Vagina (tissue), 2 donors: ENCODE measurements around the gene AEBP1. TPM values are rescaled to one million over a fixed set of nuclear protein-coding genes. Genes with fewer than 3 reads are reported as not detected.
A peak's percentile ranks its signal among the peaks of the same experiment; 100 is the strongest.

ENCODE experiments used
- DNase-seq, 2 donors: peaks; one replicate each; pipeline ENCODE4 v3.0.0-alpha.2; 2017; ENCODE audit errors: extremely low spot score in 2 of 2
- H3K27ac ChIP-seq: fragments of 200-600 bp; sonication (generic); one replicate; pipeline ENCODE4 v1.5.1; 2019
- H3K27me3 ChIP-seq: fragments of 200-600 bp; sonication (generic); one replicate; pipeline ENCODE4 v1.5.1; 2019
- H3K36me3 ChIP-seq, 2 donors: fragments of 200-600 bp; sonication (generic); one replicate each; pipeline ENCODE4 v1.5.1; 2017 to 2019
- H3K4me1 ChIP-seq: fragments of 200-600 bp; sonication (generic); one replicate; pipeline ENCODE4 v1.5.1; 2019
- H3K4me3 ChIP-seq, 2 donors: fragments of 200-600 bp; sonication (generic); 1 replicate in 1 of 2; 2 replicates in 1 of 2; pipeline ENCODE4 v1.5.1; 2016 to 2019
- H3K9me3 ChIP-seq: fragments of 200-600 bp; sonication (generic); one replicate; pipeline ENCODE4 v1.5.1; 2019
- CTCF ChIP-seq, 3 experiments: fragments of 450-650 bp in 2 of 3; fragments of 200-600 bp in 1 of 3; sonication (generic) in 1 of 3; IDR thresholded peaks; one replicate each; pipeline ENCODE4 v1.5.1; 2017 to 2019; ENCODE audit warnings: antibody characterized with exemption in 3 of 3, mild to moderate bottlenecking in 2 of 3, moderate library complexity in 2 of 3
- POLR2A ChIP-seq, 2 donors: fragments of 450-650 bp; IDR thresholded peaks; one replicate each; pipeline ENCODE4 v1.6.1; 2017; ENCODE audit warnings: antibody characterized with exemption in 2 of 2, mild to moderate bottlenecking in 2 of 2, moderate library complexity in 2 of 2
- POLR2AphosphoS5 ChIP-seq, 2 donors: sonication (generic); formaldehyde crosslinking; IDR thresholded peaks; one replicate each; pipeline ENCODE4 v1.9.0; 2017; ENCODE audit warnings: antibody characterized with exemption in 2 of 2, mild to moderate bottlenecking in 2 of 2, low read depth in 1 of 2; ENCODE audit not compliant: insufficient read depth in 1 of 2
- intact Hi-C: fragments of 100-400 bp; cut with DNase I; formaldehyde crosslinking; loops from one replicate; pipeline ENCODE4 v1.15.1; 2023
- total RNA-seq: library from RNA; depleted of rRNA; stranded (reverse); fragments of >200 nt; gene quantifications from one replicate; pipeline ENCODE4 v1.2.3, GENCODE V29; 2016

Gene AEBP1
- total RNA-seq, 1 donor from 2014 or later = 321 TPM

- Histone ChIP-seq H3K36me3 (no peaks in the 10 kb centered on the region), H3K27me3 (no peaks in the 10 kb centered on the region), H3K4me3 (peak overlapping the region; percentile 41 to 70), H3K4me1 (peaks cover 24% of the 10 kb centered on the region), H3K27ac (no peak overlapping the region), H3K9me3 (no peaks in the 10 kb centered on the region)
- intact Hi-C loops = no loop called here
- no peak for DNase-seq
- TF ChIP-seq CTCF (IDR thresholded peaks at IDR 0.05) = no peak
- no peak for TF ChIP-seq POLR2A (IDR thresholded peaks at IDR 0.05)
- TF ChIP-seq POLR2AphosphoS5 (IDR thresholded peaks at IDR 0.05; ENCODE audit: insufficient read depth in 1 of 2, low read depth in 1 of 2) = no peak
Measured at GRCh38 chr7:44144968-44145478, 40.9 kb downstream of the AEBP1 start.

DNA sequence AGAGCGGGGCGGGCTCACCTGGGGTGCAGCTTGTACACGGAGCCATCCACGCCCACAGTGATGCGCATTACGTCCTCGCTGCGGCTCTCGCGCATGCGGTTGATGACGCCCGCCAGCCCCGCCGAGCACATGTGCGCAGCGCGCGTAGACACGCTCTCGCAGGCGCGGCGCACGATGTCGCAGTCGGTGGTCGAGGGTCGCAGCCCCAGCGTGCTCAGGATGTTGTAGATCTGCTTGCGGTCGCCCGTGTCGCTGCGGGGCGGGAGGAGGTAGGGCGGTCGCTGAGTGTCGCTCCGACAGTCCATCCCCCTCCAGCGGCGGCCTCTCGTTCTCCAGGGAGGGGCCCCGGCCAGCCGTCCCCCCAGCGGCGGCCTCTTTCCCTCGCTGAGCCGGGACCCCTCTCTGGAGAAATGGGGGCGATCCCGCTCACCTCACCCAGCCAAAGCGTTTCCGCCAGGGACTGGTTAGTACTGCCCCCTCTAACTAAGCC lies 41.4 kb downstream of the AEBP1 start:
- intact Hi-C loops = no loop called here
- no peak for DNase-seq
- peaks cover 29% of the 10 kb centered on the region for H3K4me1 ChIP-seq
- peak overlapping the region; percentile 41 to 70 for H3K4me3 ChIP-seq
- H3K9me3 ChIP-seq = no peaks in the 10 kb centered on the region
- TF ChIP-seq CTCF (IDR thresholded peaks at IDR 0.05) (no peak), POLR2A (IDR thresholded peaks at IDR 0.05) (no peak), POLR2AphosphoS5 (IDR thresholded peaks at IDR 0.05; ENCODE audit: insufficient read depth in 1 of 2, low read depth in 1 of 2) (no peak)
- no peaks in the 10 kb centered on the region for H3K27me3 ChIP-seq
- H3K36me3 ChIP-seq = no peaks in the 10 kb centered on the region
- no peak overlapping the region for H3K27ac ChIP-seq

DNA sequence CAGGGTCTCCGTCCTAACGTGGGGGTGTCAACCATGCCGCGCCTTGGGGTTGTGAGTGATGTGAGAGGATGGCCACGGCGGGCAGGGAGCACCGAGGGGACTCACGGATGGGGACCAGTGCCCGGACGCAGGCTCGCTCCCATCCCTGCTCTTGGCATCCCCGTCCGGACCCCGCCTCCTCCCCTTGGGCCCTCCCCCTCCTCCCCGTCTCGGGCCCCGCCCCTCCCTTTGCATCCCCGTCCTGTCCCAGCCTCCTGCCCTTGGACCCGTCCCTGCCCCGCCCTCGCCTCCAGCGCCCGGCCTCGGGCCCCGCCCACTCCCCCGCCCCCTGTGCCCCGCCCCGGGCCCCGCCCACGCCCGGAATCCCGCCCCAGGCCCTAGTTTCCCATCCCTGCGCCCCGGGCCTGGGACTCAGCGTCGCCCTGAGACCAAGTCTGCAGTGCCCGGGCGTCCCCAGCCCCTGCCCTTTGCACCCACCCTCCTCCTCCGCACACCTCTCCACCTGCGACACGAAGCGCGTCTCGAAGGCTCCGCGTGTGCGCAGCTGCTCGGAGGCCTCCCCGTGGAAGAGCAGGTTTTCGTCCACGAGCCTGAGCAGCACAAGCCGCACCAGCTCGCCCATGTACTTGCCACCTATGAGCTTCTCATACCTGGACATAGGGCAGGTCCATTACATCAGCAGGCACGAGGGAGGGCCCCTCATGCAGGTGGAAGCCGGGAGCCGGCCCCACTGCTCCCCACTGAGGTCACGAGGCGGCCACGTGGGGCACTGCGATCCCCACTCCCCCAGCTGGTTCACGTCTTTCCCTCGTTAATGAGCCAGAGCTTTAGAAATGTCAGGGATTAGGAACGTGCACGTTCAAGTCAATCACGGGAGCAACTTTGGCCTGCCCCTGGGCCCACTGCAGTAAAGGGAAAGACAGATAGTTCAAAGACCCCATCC lies 42.1 kb downstream of the AEBP1 start:
- intact Hi-C loops = no loop called here
- Histone ChIP-seq H3K9me3 (no peaks in the 10 kb centered on the region), H3K36me3 (no peaks in the 10 kb centered on the region), H3K27me3 (no peaks in the 10 kb centered on the region), H3K4me1 (peaks cover 31% of the 10 kb centered on the region), H3K4me3 (peak overlapping the region; percentile 41 to 70), H3K27ac (peak overlapping the region; percentile 60)
- peak in 1 of 2 donors; percentile 56 for TF ChIP-seq POLR2AphosphoS5 (IDR thresholded peaks at IDR 0.05; ENCODE audit: insufficient read depth in 1 of 2, low read depth in 1 of 2)
- no peak for TF ChIP-seq POLR2A (IDR thresholded peaks at IDR 0.05)
- DNase-seq = no peak

DNA sequence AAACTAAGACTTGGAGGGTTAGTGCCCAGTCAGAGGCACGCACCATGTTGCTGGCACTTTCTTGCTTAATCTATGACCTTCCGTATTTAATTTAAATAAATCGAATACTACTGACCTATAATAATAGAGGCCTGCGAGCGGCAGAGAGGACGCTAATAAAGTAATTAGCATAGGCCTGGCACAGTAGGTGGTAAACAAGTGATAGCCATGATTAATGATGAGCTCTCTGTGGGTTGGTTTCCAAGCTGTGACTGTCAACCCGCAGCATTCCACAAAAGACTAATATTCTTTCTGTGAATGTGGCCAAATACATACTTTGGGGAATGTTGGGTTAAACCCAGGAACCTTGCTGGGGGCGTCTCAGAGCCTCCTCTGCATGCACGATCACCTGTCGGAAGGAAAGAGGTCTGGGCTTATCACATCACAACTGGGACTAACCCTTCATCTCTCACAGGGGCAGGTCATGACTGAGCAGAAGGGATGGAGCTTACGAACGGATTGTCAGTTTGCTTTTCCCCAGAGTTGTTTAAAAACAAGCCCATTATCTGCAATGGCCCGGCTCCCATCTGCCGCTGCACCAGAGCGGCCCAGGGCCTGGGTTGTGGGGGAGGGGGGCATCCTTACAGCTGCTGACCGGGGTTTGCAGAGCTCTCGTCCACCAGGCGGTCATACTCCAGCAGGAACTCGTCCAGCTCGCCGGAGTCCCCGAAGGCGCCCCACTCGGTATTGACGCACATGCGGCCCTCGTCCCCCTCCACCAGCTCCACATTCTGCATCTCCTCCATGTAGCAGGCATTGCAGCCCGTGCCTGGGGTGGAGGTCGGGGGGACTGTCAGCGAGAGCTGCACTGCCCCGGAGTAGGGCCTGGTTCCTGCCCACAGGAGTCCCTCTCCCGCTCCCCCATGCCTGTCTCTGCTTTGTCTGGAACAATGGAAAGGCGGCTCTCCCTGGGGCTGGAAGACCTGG lies 43.2 kb downstream of the AEBP1 start:
- intact Hi-C loops = no loop called here

More for the DNA sequence above, 43.2 kb downstream of the AEBP1 start:
- Histone ChIP-seq H3K27ac (no peak overlapping the region), H3K9me3 (no peaks in the 10 kb centered on the region), H3K27me3 (no peaks in the 10 kb centered on the region), H3K4me1 (peaks cover 31% of the 10 kb centered on the region), H3K4me3 (no peak overlapping the region), H3K36me3 (no peaks in the 10 kb centered on the region)
- TF ChIP-seq POLR2A (IDR thresholded peaks at IDR 0.05) (no peak), CTCF (IDR thresholded peaks at IDR 0.05) (no peak), POLR2AphosphoS5 (IDR thresholded peaks at IDR 0.05; ENCODE audit: insufficient read depth in 1 of 2, low read depth in 1 of 2) (no peak)
- no peak for DNase-seq
